WTC11 (cell line): ENCODE data around the gene NPFFR2. TPM values are rescaled to one million over a fixed set of nuclear protein-coding genes. Genes with fewer than 3 reads are reported as not detected.

Experiments used
- ATAC-seq: fragments of 200-7000 bp; cut with Tn5 transposase; 2 replicates; pipeline ENCODE4 v1.10.0; 2021; ENCODE audit warnings: mild to moderate bottlenecking, moderate library complexity
- CTCF ChIA-PET: fragments of 300-600 bp; sonication (Branson Sonifier 250); formaldehyde crosslinking; loops from one replicate; lab custom pipeline; 2021; ENCODE audit warnings: antibody characterized with exemption; lab: Charles Lee
- POLR2A ChIA-PET: fragments of 350-600 bp; sonication (Branson Sonifier 250); formaldehyde crosslinking; loops from one replicate; lab custom pipeline; 2021; ENCODE audit warnings: antibody characterized with exemption; lab: Charles Lee
- DNase-seq: peaks from one replicate; pipeline ENCODE4 v3.0.0; 2021; ENCODE audit warnings: low spot score
- H3K27ac Mint-ChIP-seq: 2 replicates; pipeline ENCODE4 v1.8.0; 2021; ENCODE audit warnings: mixed read lengths
- H3K27me3 Mint-ChIP-seq: 2 replicates; pipeline ENCODE4 v1.8.0; 2021; ENCODE audit warnings: low read depth, mild to moderate bottlenecking, moderate library complexity, mixed read lengths
- H3K36me3 Mint-ChIP-seq: 2 replicates; pipeline ENCODE4 v1.8.0; 2021; ENCODE audit warnings: mixed read lengths
- H3K4me1 Mint-ChIP-seq: 2 replicates; pipeline ENCODE4 v1.8.0; 2022; ENCODE audit warnings: mixed read lengths
- H3K4me3 Mint-ChIP-seq: 2 replicates; pipeline ENCODE4 v1.8.0; 2021; ENCODE audit warnings: mild to moderate bottlenecking, moderate library complexity, mixed read lengths
- H3K9me3 Mint-ChIP-seq: 2 replicates; pipeline ENCODE4 v1.8.0; 2021; ENCODE audit warnings: mixed read lengths
- AFF4 ChIP-seq: sonication (generic); formaldehyde crosslinking; IDR thresholded peaks from 2 replicates; pipeline ENCODE4 v1.8.1; 2023; ENCODE audit warnings: mild to moderate bottlenecking, missing genetic modification reagents, borderline replicate concordance
- E2F1 ChIP-seq: sonication (generic); formaldehyde crosslinking; IDR thresholded peaks from 2 replicates; pipeline ENCODE4 v1.8.0; 2022; ENCODE audit warnings: mild to moderate bottlenecking, missing genetic modification reagents
- ETV6 ChIP-seq: sonication (generic); formaldehyde crosslinking; IDR thresholded peaks from 2 replicates; pipeline ENCODE4 v1.8.1; 2022; ENCODE audit warnings: mild to moderate bottlenecking, missing genetic modification reagents
- IRF2 ChIP-seq: sonication (generic); formaldehyde crosslinking; IDR thresholded peaks from 2 replicates; pipeline ENCODE4 v1.8.0; 2022; ENCODE audit warnings: low read depth, missing genetic modification reagents, borderline replicate concordance
- NFYB ChIP-seq: sonication (generic); formaldehyde crosslinking; conservative IDR thresholded peaks from 2 replicates; pipeline ENCODE4 v1.8.0; 2022; ENCODE audit warnings: low read depth, missing genetic modification reagents
- NR2C2 ChIP-seq: sonication (generic); formaldehyde crosslinking; IDR thresholded peaks from 2 replicates; pipeline ENCODE4 v1.8.0; 2022; ENCODE audit warnings: mild to moderate bottlenecking, missing genetic modification reagents
- OVOL2 ChIP-seq: fragments of 250-450 bp; sonication (Bioruptor Pico); IDR thresholded peaks from 2 replicates; pipeline ENCODE4 v1.9.0; 2021; ENCODE audit warnings: mild to moderate bottlenecking, borderline replicate concordance
- SMAD4 ChIP-seq: sonication (generic); formaldehyde crosslinking; IDR thresholded peaks from 2 replicates; pipeline ENCODE4 v1.8.0; 2022; ENCODE audit warnings: mild to moderate bottlenecking, missing genetic modification reagents
- TEAD4 ChIP-seq: sonication (generic); formaldehyde crosslinking; IDR thresholded peaks from 2 replicates; pipeline ENCODE4 v1.8.0; 2022; ENCODE audit warnings: mild to moderate bottlenecking, missing genetic modification reagents
- ZNF219 ChIP-seq: sonication (generic); formaldehyde crosslinking; IDR thresholded peaks from 2 replicates; pipeline ENCODE4 v1.8.0; 2023; ENCODE audit warnings: missing genetic modification reagents, mild to moderate bottlenecking, borderline replicate concordance
- ZNF317 ChIP-seq: sonication (generic); formaldehyde crosslinking; IDR thresholded peaks from 2 replicates; pipeline ENCODE4 v1.8.1; 2023; ENCODE audit warnings: low read depth, mild to moderate bottlenecking, moderate library complexity, missing genetic modification reagents, borderline replicate concordance
- ZNF396 ChIP-seq: fragments of 250-450 bp; sonication (Bioruptor Pico); IDR thresholded peaks from 2 replicates; pipeline ENCODE4 v1.8.0; 2021; ENCODE audit warnings: mild to moderate bottlenecking, moderate library complexity, borderline replicate concordance
- total RNA-seq: library from RNA; stranded (reverse); gene quantifications from 3 replicates; pipeline ENCODE4 v1.2.3, GENCODE V29; 2021
- TF ChIP-seq, protein P1 (sequence below): fragments of 250-450 bp; sonication (Bioruptor Pico); IDR thresholded peaks from 2 replicates; pipeline ENCODE4 v1.9.0; 2021; ENCODE audit warnings: moderate library complexity, mild to moderate bottlenecking, inconsistent platforms, borderline replicate concordance
- TF ChIP-seq, protein P2 (sequence below): sonication (generic); formaldehyde crosslinking; IDR thresholded peaks from 2 replicates; pipeline ENCODE4 v1.8.0; 2023; ENCODE audit warnings: missing genetic modification reagents, mild to moderate bottlenecking, borderline replicate concordance
- TF ChIP-seq, protein P3 (sequence below): fragments of 200-600 bp; IDR thresholded peaks from 2 replicates; pipeline ENCODE4 v1.8.0; 2022; ENCODE audit warnings: antibody characterized with exemption

Gene NPFFR2
- total RNA-seq, 1 experiment from 2014 or later: 3.0 TPM

DNA sequence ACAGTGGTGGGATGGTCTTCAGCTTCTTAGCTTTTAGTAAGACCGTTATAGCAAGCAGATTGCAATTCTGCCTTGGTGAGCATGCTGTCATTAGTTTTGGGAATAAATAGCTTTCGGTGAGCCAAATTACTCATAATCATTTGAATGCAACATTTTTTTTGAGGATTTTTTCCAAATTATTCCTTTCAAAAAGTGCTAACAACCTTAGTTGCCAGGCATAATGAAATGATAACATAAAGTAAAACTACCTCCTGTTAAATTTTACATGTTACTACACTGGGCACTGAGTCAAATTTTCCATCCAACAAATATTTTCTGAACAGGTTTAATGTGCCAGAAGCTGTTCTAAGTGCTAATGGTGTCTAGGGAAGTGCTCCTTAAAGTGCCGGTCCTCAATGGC, 15.8 kb upstream of the NPFFR2 start:
- DNase-seq: no peak
- TF ChIP-seq, protein P1, sequence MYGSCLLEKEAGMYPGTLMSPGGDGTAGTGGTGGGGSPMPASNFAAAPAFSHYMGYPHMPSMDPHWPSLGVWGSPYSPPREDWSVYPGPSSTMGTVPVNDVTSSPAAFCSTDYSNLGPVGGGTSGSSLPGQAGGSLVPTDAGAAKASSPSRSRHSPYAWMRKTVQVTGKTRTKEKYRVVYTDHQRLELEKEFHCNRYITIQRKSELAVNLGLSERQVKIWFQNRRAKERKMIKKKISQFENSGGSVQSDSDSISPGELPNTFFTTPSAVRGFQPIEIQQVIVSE (CRISPR knock-in tag): no peak
- no peak for TF ChIP-seq AFF4
- TF ChIP-seq ZNF317 (CRISPR knock-in tag): no peak
- no peak for TF ChIP-seq E2F1
- no peak for TF ChIP-seq ZNF396 (CRISPR knock-in tag)
- no peak for TF ChIP-seq NR2C2 (CRISPR knock-in tag)
- TF ChIP-seq OVOL2 (CRISPR knock-in tag): no peak
- no peak for TF ChIP-seq IRF2 (CRISPR knock-in tag)
- no peak for TF ChIP-seq ETV6 (CRISPR knock-in tag)
- TF ChIP-seq, protein P2, sequence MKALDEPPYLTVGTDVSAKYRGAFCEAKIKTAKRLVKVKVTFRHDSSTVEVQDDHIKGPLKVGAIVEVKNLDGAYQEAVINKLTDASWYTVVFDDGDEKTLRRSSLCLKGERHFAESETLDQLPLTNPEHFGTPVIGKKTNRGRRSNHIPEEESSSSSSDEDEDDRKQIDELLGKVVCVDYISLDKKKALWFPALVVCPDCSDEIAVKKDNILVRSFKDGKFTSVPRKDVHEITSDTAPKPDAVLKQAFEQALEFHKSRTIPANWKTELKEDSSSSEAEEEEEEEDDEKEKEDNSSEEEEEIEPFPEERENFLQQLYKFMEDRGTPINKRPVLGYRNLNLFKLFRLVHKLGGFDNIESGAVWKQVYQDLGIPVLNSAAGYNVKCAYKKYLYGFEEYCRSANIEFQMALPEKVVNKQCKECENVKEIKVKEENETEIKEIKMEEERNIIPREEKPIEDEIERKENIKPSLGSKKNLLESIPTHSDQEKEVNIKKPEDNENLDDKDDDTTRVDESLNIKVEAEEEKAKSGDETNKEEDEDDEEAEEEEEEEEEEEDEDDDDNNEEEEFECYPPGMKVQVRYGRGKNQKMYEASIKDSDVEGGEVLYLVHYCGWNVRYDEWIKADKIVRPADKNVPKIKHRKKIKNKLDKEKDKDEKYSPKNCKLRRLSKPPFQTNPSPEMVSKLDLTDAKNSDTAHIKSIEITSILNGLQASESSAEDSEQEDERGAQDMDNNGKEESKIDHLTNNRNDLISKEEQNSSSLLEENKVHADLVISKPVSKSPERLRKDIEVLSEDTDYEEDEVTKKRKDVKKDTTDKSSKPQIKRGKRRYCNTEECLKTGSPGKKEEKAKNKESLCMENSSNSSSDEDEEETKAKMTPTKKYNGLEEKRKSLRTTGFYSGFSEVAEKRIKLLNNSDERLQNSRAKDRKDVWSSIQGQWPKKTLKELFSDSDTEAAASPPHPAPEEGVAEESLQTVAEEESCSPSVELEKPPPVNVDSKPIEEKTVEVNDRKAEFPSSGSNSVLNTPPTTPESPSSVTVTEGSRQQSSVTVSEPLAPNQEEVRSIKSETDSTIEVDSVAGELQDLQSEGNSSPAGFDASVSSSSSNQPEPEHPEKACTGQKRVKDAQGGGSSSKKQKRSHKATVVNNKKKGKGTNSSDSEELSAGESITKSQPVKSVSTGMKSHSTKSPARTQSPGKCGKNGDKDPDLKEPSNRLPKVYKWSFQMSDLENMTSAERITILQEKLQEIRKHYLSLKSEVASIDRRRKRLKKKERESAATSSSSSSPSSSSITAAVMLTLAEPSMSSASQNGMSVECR: no peak
- TF ChIP-seq, protein P3, sequence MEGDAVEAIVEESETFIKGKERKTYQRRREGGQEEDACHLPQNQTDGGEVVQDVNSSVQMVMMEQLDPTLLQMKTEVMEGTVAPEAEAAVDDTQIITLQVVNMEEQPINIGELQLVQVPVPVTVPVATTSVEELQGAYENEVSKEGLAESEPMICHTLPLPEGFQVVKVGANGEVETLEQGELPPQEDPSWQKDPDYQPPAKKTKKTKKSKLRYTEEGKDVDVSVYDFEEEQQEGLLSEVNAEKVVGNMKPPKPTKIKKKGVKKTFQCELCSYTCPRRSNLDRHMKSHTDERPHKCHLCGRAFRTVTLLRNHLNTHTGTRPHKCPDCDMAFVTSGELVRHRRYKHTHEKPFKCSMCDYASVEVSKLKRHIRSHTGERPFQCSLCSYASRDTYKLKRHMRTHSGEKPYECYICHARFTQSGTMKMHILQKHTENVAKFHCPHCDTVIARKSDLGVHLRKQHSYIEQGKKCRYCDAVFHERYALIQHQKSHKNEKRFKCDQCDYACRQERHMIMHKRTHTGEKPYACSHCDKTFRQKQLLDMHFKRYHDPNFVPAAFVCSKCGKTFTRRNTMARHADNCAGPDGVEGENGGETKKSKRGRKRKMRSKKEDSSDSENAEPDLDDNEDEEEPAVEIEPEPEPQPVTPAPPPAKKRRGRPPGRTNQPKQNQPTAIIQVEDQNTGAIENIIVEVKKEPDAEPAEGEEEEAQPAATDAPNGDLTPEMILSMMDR: no peak
- TF ChIP-seq NFYB (CRISPR knock-in tag): no peak
- no peak for TF ChIP-seq TEAD4 (CRISPR knock-in tag)
- TF ChIP-seq ZNF219: no peak
- TF ChIP-seq SMAD4 (CRISPR knock-in tag): no peak
- TF ChIP-seq, all 79 proteins: peak for 0
- no peaks in the 10 kb centered on the region; the same call in 1 of the 2 replicates for H3K9me3 Mint-ChIP-seq
- no peak overlapping the region for H3K4me3 Mint-ChIP-seq
- no peaks in the 10 kb centered on the region for H3K36me3 Mint-ChIP-seq
- CTCF ChIA-PET: no interaction called here
- H3K27me3 Mint-ChIP-seq: no peaks in the 10 kb centered on the region
- no peak for ATAC-seq
- POLR2A ChIA-PET: no interaction called here
- H3K4me1 Mint-ChIP-seq: no peaks in the 10 kb centered on the region
- no peak overlapping the region for H3K27ac Mint-ChIP-seq
